Heart left ventricle (tissue), 13 donors: ENCODE measurements around the gene ZSCAN25.

Experiments
- POLR2A ChIP-seq, 2 donors: fragments of 450-650 bp; IDR thresholded peaks; one replicate each; pipeline ENCODE4 v1.6.1; 2017; ENCODE audit warnings: antibody characterized with exemption in 2 of 2, mild to moderate bottlenecking in 2 of 2, moderate library complexity in 2 of 2
- TF ChIP-seq, protein P1 (sequence below), 12 donors: fragments of 200-600 bp; sonication (generic) in 4 of 12; IDR thresholded peaks; one replicate each; pipeline versions ENCODE4 v1.5.0 to v1.8.0; 2018 to 2022; ENCODE audit warnings: antibody characterized with exemption in 12 of 12, mild to moderate bottlenecking in 5 of 12
- donor health status: ischemic (EF 13 %, LVEDD 7.1; RV severe dilation, severe dysfunction).
- donor health status: DM: no; HTN: yes; CAD: no.
- donor health status: DM: no; HTN: no; CAD: no.
- donor health status: ischemic (EF 25% LVEDD 6.9; RV normal size, moderate dysfunction).
- donor health status: ischemic (EF 25% LVEDD 5.7; RV mildly dilated, moderate dysfunction).
- donor health status: ischemic (EF 35%, LVEDD 5.7; RV mildly dilated, moderate dysfunction).
- donor health status: nonischemic (EF 11% LVEDD 7.7; RV severe dilation, severe dysfunction).
- donor health status: DM: yes; HTN: yes; CAD: no.
- donor health status: PGD.
- donor health status: ischemic (EF 29% LVEDD 5.4; RV normal size, mild dysfunction).
- donor health status: nonischemic (EF 23%, LVEDD 6.1; RV moderate dilation, normal function).

DNA sequence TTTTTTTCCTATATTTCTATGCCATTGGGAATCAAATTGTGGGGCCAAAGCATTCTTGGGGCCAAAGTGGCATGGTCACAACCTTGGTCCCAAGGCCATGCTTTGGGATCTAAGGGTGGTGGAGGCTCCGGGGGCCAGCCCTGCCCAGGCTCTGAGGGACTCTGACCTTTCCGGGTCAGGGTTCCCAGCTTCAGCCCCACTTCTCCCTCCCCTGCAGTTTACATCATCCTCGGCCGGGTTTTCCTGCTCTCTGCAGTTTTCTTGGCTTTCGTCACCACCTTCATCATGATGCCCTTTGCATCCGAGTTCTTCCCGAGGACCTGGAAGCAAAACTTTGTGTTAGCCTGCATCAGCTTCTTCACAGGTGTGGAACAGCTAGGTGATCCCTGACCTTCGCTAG is 10.2 kb upstream of the ZSCAN25 start:
- TF ChIP-seq, protein P1, sequence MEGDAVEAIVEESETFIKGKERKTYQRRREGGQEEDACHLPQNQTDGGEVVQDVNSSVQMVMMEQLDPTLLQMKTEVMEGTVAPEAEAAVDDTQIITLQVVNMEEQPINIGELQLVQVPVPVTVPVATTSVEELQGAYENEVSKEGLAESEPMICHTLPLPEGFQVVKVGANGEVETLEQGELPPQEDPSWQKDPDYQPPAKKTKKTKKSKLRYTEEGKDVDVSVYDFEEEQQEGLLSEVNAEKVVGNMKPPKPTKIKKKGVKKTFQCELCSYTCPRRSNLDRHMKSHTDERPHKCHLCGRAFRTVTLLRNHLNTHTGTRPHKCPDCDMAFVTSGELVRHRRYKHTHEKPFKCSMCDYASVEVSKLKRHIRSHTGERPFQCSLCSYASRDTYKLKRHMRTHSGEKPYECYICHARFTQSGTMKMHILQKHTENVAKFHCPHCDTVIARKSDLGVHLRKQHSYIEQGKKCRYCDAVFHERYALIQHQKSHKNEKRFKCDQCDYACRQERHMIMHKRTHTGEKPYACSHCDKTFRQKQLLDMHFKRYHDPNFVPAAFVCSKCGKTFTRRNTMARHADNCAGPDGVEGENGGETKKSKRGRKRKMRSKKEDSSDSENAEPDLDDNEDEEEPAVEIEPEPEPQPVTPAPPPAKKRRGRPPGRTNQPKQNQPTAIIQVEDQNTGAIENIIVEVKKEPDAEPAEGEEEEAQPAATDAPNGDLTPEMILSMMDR (IDR thresholded peaks at IDR 0.05), result no peak
- TF ChIP-seq POLR2A (IDR thresholded peaks at IDR 0.05), result no peak
